ENCODE results near the gene SNAP29.
"Not testable (repeated sequence)": the region's sequence is repeated elsewhere in the genome, so short reads cannot be mapped to it uniquely, and the experiment has no call there.

SNAP29 gene

GRCh38 chr22:20930435-20930834 is 71.6 kb downstream of the SNAP29 start:
- not testable (repeated sequence) for DNase-seq (ENCODE audit: low read depth)

- DNase-seq (ENCODE audit: low read depth): no peak
Measured at GRCh38 chr22:20931126-20931654, 72.4 kb downstream of the SNAP29 start.

- DNase-seq (ENCODE audit: low read depth): no peak
Measured at GRCh38 chr22:20933910-20934309, 75.1 kb downstream of the SNAP29 start.

- DNase-seq (ENCODE audit: low read depth): not testable (repeated sequence)
Measured at GRCh38 chr22:20935049-20935448, 76.2 kb downstream of the SNAP29 start.

- not testable (repeated sequence) for DNase-seq (ENCODE audit: low read depth)
Measured at GRCh38 chr22:20935780-20936539, 77.2 kb downstream of the SNAP29 start.

GRCh38 chr22:20937031-20937793 is 78.4 kb downstream of the SNAP29 start:
- no peak for DNase-seq (ENCODE audit: low read depth)

- DNase-seq (ENCODE audit: low read depth): no peak
Measured at GRCh38 chr22:20937794-20938671, 79.2 kb downstream of the SNAP29 start.

GRCh38 chr22:20939457-20940185 is 80.8 kb downstream of the SNAP29 start:
- DNase-seq (ENCODE audit: low read depth): not testable (repeated sequence)

- DNase-seq (ENCODE audit: low read depth): no peak
Measured at GRCh38 chr22:20940186-20940651, 81.4 kb downstream of the SNAP29 start.

Measured in HS-5 (cell line).